K562 (cell line): ENCODE measurements around the gene FBXW10.
"Not testable (repeated sequence)": the region's sequence is repeated elsewhere in the genome, so short reads cannot be mapped to it uniquely, and the experiment has no call there.

Experiments
- DPF2 ChIP-seq: fragments of 450-650 bp; IDR thresholded peaks from 2 replicates; pipeline ENCODE4 v1.6.1; 2016
- EP300 ChIP-seq: IDR thresholded peaks from 2 replicates; pipeline ENCODE4 v1.6.1; 2012; ENCODE audit warnings: low read length, improper control_type of control experiment
- EZH2 ChIP-seq: IDR thresholded peaks from 2 replicates; pipeline ENCODE4 v1.6.1; 2012; ENCODE audit warnings: low read depth, mild to moderate bottlenecking, inconsistent platforms, low read length, borderline replicate concordance
- GTF2F1 ChIP-seq: IDR thresholded peaks from 2 replicates; pipeline ENCODE4 v1.6.1; 2011; ENCODE audit warnings: low read depth, low read length, improper control_type of control experiment
- HNRNPH1 ChIP-seq: fragments of 200-400 bp; formaldehyde crosslinking; optimal IDR thresholded peaks from 2 replicates; pipeline ENCODE3; 2017; ENCODE audit warnings: low read depth, mild to moderate bottlenecking, low read length, moderate library complexity
- HSF4 ChIP-seq: fragments of 250-450 bp; sonication (Bioruptor Pico); IDR thresholded peaks from 2 replicates; pipeline ENCODE4 v2.1.2; 2022; ENCODE audit warnings: mild to moderate bottlenecking, moderate library complexity, borderline replicate concordance
- MAX ChIP-seq: sonication (generic); formaldehyde crosslinking; IDR thresholded peaks from 2 replicates; pipeline ENCODE4 v1.9.0; 2022; ENCODE audit warnings: mild to moderate bottlenecking, missing genetic modification reagents
- PURB ChIP-seq: sonication (generic); formaldehyde crosslinking; IDR thresholded peaks from 2 replicates; pipeline ENCODE4 v1.9.0; 2021; ENCODE audit warnings: low read depth, mild to moderate bottlenecking, missing genetic modification reagents
- SIN3A ChIP-seq, 2 experiments: fragments of 150-350 bp in 1 of 2; IDR thresholded peaks; 2 replicates each; pipeline ENCODE4 v1.6.1; 2011 to 2016; ENCODE audit warnings: borderline replicate concordance in 2 of 2, low read depth in 2 of 2, low read length in 2 of 2, mild to moderate bottlenecking in 2 of 2, moderate library complexity in 2 of 2; ENCODE audit not compliant: control insufficient read depth in 1 of 2
- SP1 ChIP-seq: sonication (generic); formaldehyde crosslinking; IDR thresholded peaks from 2 replicates; pipeline ENCODE4 v1.8.1; 2022; ENCODE audit warnings: mild to moderate bottlenecking, missing genetic modification reagents
- TEAD4 ChIP-seq, 2 experiments: sonication (generic) in 1 of 2; formaldehyde crosslinking in 1 of 2; IDR thresholded peaks; 2 replicates each; pipeline versions ENCODE4 v1.6.1 to v1.8.0; 2012 to 2022; ENCODE audit warnings: borderline replicate concordance in 1 of 2, inconsistent platforms in 1 of 2, low read length in 1 of 2, mild to moderate bottlenecking in 1 of 2, missing genetic modification reagents in 1 of 2
- ZBTB43 ChIP-seq: sonication (generic); formaldehyde crosslinking; IDR thresholded peaks from 2 replicates; pipeline ENCODE4 v1.8.0; 2023; ENCODE audit warnings: mild to moderate bottlenecking, missing genetic modification reagents
- ZNF197 ChIP-seq: fragments of 200-800 bp; sonication (Bioruptor generic); IDR thresholded peaks from 2 replicates; pipeline ENCODE4 v1.6.1; 2016; ENCODE audit warnings: low read depth, missing genetic modification characterization, missing compliant biosample characterization
- TF ChIP-seq, protein P1 (sequence below), 3 experiments: IDR thresholded peaks in 2 of 3; conservative IDR thresholded peaks in 1 of 3; 2 replicates each; pipeline ENCODE4 v1.5.1; 2011 to 2012; ENCODE audit warnings: low read length in 3 of 3, mild to moderate bottlenecking in 3 of 3, control low read depth in 2 of 3, improper control_type of control experiment in 1 of 3, inconsistent platforms in 1 of 3, low read depth in 1 of 3, mixed read lengths in 1 of 3, moderate library complexity in 1 of 3; ENCODE audit not compliant: insufficient read depth in 2 of 3

GRCh38 chr17:18721775-18722547 lies 21.9 kb upstream of the FBXW10 start:
- TF ChIP-seq PURB (CRISPR knock-in tag); EZH2; MAX; ZBTB43 (CRISPR knock-in tag); DPF2; SIN3A (IDR thresholded peaks at IDR 0.05; ENCODE audit: borderline replicate concordance in 2 of 2, control insufficient read depth in 1 of 2, low read depth in 2 of 2, low read length in 2 of 2); SP1; EP300; HSF4 (CRISPR knock-in tag); GTF2F1; TEAD4 (IDR thresholded peaks at IDR 0.05; ENCODE audit: low read length); TEAD4 (CRISPR knock-in tag; IDR thresholded peaks at IDR 0.05; ENCODE audit: borderline replicate concordance); HNRNPH1; ZNF197 (CRISPR knock-in tag): not testable (repeated sequence)
- TF ChIP-seq, protein P1, sequence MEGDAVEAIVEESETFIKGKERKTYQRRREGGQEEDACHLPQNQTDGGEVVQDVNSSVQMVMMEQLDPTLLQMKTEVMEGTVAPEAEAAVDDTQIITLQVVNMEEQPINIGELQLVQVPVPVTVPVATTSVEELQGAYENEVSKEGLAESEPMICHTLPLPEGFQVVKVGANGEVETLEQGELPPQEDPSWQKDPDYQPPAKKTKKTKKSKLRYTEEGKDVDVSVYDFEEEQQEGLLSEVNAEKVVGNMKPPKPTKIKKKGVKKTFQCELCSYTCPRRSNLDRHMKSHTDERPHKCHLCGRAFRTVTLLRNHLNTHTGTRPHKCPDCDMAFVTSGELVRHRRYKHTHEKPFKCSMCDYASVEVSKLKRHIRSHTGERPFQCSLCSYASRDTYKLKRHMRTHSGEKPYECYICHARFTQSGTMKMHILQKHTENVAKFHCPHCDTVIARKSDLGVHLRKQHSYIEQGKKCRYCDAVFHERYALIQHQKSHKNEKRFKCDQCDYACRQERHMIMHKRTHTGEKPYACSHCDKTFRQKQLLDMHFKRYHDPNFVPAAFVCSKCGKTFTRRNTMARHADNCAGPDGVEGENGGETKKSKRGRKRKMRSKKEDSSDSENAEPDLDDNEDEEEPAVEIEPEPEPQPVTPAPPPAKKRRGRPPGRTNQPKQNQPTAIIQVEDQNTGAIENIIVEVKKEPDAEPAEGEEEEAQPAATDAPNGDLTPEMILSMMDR (IDR thresholded peaks at IDR 0.05 in 2 of 3, conservative IDR thresholded peaks at IDR 0.05 in 1 of 3; ENCODE audit: insufficient read depth in 2 of 3, low read depth in 1 of 3, low read length in 3 of 3), result not testable (repeated sequence)
